Osteoblast (primary cell): ENCODE results near the gene MIEF2. TPM values are rescaled to one million over a fixed set of nuclear protein-coding genes. Genes with fewer than 3 reads are reported as not detected.

Source experiments
- DNase-seq: peaks from one replicate; pipeline ENCODE4 v3.0.0; 2011; ENCODE audit warnings: low spot score, mixed read lengths; ENCODE audit not compliant: insufficient read length; ENCODE audit errors: missing footprints
- H2AFZ ChIP-seq: 2 replicates; pipeline ENCODE4 v1.6.0; 2011; ENCODE audit warnings: mild to moderate bottlenecking, low read length
- H3K27ac ChIP-seq: 2 replicates; pipeline ENCODE4 v1.5.1; 2011; ENCODE audit warnings: mild to moderate bottlenecking, low read depth, low read length, moderate library complexity
- H3K27me3 ChIP-seq: 2 replicates; pipeline ENCODE4 v1.6.0; 2012; ENCODE audit warnings: mild to moderate bottlenecking, control low read depth, inconsistent platforms, low read length, moderate library complexity; ENCODE audit not compliant: insufficient read depth
- H3K36me3 ChIP-seq: 2 replicates; pipeline ENCODE4 v1.5.1; 2011; ENCODE audit warnings: mild to moderate bottlenecking, low read length, control low read depth, moderate library complexity; ENCODE audit not compliant: insufficient read depth
- H3K4me1 ChIP-seq: 2 replicates; pipeline ENCODE4 v1.5.1; 2011; ENCODE audit warnings: mild to moderate bottlenecking, low read length, control low read depth, moderate library complexity; ENCODE audit not compliant: insufficient read depth
- H3K4me2 ChIP-seq: 2 replicates; pipeline ENCODE4 v1.6.0; 2011; ENCODE audit warnings: mild to moderate bottlenecking, low read length; ENCODE audit not compliant: insufficient read depth
- H3K4me3 ChIP-seq: fragments of 200-600 bp; sonication (generic); 3 replicates; pipeline ENCODE4 v1.5.1; 2012; ENCODE audit warnings: mild to moderate bottlenecking, low read length, inconsistent platforms; ENCODE audit not compliant: insufficient read depth
- H3K79me2 ChIP-seq: 2 replicates; pipeline ENCODE4 v1.6.0; 2012; ENCODE audit warnings: mild to moderate bottlenecking, low read length, control low read depth, inconsistent platforms; ENCODE audit not compliant: insufficient read depth
- H3K9me3 ChIP-seq: 2 replicates; pipeline ENCODE4 v1.5.1; 2011; ENCODE audit warnings: low read depth, low read length, control low read depth
- H4K20me1 ChIP-seq: 2 replicates; pipeline ENCODE4 v1.6.0; 2012; ENCODE audit warnings: mild to moderate bottlenecking, low read length, control low read depth; ENCODE audit not compliant: insufficient read depth
- CTCF ChIP-seq: IDR thresholded peaks from 2 replicates; pipeline ENCODE4 v1.5.1; 2011; ENCODE audit warnings: mild to moderate bottlenecking, low read depth, low read length, moderate library complexity; ENCODE audit errors: extremely low read depth
- total RNA-seq: library from RNA; depleted of rRNA; stranded (reverse); fragments of >200 nt; gene quantifications from 2 replicates; pipeline ENCODE4 v1.2.3, GENCODE V29; 2012

Gene MIEF2
- total RNA-seq, 1 donor = 14.5 TPM

- Histone ChIP-seq H3K9me3 (no peaks in the 10 kb centered on the region), H2AFZ (no peak overlapping the region), H3K36me3 (peaks cover 89% of the 10 kb centered on the region), H3K27ac (no peak overlapping the region), H3K4me3 (no peak overlapping the region), H3K4me1 (no peaks in the 10 kb centered on the region), H4K20me1 (peaks cover 31% of the 10 kb centered on the region), H3K27me3 (no peaks in the 10 kb centered on the region), H3K79me2 (peaks cover 4% of the 10 kb centered on the region), H3K4me2 (no peak overlapping the region)
- TF ChIP-seq CTCF = peak; percentile 73
- peak; percentile 99 for DNase-seq
These were observed 12.1 kb upstream of the MIEF2 start for GRCh38 chr17:18248300-18248731.

DNA sequence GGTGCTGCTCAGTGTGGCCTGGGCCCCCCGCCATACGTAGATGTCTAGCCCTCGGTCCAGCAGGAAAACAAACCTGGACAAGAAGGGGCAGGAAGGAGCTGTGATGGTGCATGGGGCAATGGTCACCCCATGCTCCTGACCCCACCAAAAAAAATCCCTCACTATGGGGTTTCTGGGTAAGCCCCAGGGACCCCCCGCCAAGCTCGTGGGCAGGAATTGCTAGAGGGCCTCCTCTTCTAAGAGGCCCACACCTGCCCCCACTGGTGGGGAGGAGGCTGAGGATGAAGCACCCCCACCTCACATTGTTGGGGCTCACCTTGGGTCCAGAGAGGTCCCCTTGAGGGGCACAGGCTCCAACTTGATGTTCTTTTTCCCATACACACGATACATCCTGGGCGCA lies 11.7 kb upstream of the MIEF2 start:
- Histone ChIP-seq H3K4me2 (no peak overlapping the region), H3K4me3 (no peak overlapping the region), H3K9me3 (no peaks in the 10 kb centered on the region), H3K4me1 (no peaks in the 10 kb centered on the region), H4K20me1 (peaks cover 33% of the 10 kb centered on the region), H3K79me2 (peaks cover 8% of the 10 kb centered on the region), H3K27ac (no peak overlapping the region), H3K36me3 (peaks cover 89% of the 10 kb centered on the region), H3K27me3 (no peaks in the 10 kb centered on the region), H2AFZ (no peak overlapping the region)
- TF ChIP-seq CTCF = no peak
- no peak for DNase-seq

DNA sequence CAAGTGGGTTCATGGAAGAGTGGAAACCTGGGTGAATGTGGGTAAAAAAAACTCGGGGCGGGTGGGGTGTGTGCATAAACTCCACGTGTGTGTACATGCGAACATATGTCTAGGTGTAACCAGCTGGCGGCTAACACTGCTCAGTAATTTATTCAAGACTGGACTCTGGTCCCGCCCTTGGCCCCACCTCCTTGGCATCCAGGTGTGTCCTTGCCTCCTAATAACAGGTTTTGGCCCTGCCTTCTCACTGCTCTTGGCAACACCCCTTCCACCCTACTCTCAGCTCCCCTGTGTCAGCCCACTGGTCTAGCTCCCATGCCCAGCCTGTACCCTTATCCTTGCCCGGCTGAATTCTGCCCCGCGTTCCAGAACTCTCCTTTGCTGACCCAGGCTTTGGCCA lies 10.2 kb upstream of the MIEF2 start:
- H3K36me3 ChIP-seq = peaks cover 94% of the 10 kb centered on the region
- no peak for TF ChIP-seq CTCF

GRCh38 chr17:18250708-18251107 lies 9.8 kb upstream of the MIEF2 start:
- Histone ChIP-seq H3K9me3 (no peaks in the 10 kb centered on the region), H3K27me3 (no peaks in the 10 kb centered on the region), H3K27ac (no peak overlapping the region), H3K4me3 (no peak overlapping the region), H3K36me3 (peaks cover 94% of the 10 kb centered on the region), H3K4me1 (no peaks in the 10 kb centered on the region), H4K20me1 (peaks cover 36% of the 10 kb centered on the region), H3K79me2 (peaks cover 25% of the 10 kb centered on the region), H2AFZ (no peak overlapping the region), H3K4me2 (no peak overlapping the region)
- TF ChIP-seq CTCF = no peak
- DNase-seq = no peak

More for the DNA sequence above, 10.2 kb upstream of the MIEF2 start:
- no peak for DNase-seq
- Histone ChIP-seq H3K27me3 (no peaks in the 10 kb centered on the region), H3K9me3 (no peaks in the 10 kb centered on the region), H4K20me1 (peaks cover 34% of the 10 kb centered on the region), H3K79me2 (peaks cover 20% of the 10 kb centered on the region), H3K4me3 (no peak overlapping the region), H2AFZ (no peak overlapping the region), H3K4me2 (no peak overlapping the region), H3K4me1 (no peaks in the 10 kb centered on the region), H3K27ac (no peak overlapping the region)
